Testis (tissue), 3 donors: ENCODE measurements around the gene FOSB. TPM values are rescaled to one million over a fixed set of nuclear protein-coding genes. Genes with fewer than 3 reads are reported as not detected.

Experiments used
- DNase-seq: peaks from one replicate; pipeline ENCODE4 v3.0.0-alpha.2; 2019
- H3K27ac ChIP-seq, 2 donors: fragments of 200-600 bp; sonication (generic); one replicate each; pipeline ENCODE4 v1.5.1; 2019
- H3K27me3 ChIP-seq: fragments of 200-600 bp; sonication (generic); one replicate; pipeline ENCODE4 v1.5.1; 2019
- H3K36me3 ChIP-seq: fragments of 200-600 bp; sonication (generic); one replicate; pipeline ENCODE4 v1.5.1; 2017; ENCODE audit warnings: low read depth; ENCODE audit errors: missing control alignments
- H3K4me1 ChIP-seq: fragments of 200-600 bp; sonication (generic); one replicate; pipeline ENCODE4 v1.5.1; 2019
- H3K4me3 ChIP-seq, 2 donors: fragments of 200-600 bp; sonication (generic); one replicate each; pipeline ENCODE4 v1.5.1; 2017 to 2019
- H3K9me3 ChIP-seq: fragments of 200-600 bp; sonication (generic); one replicate; pipeline ENCODE4 v1.5.1; 2017
- CTCF ChIP-seq, 3 experiments: fragments of 450-650 bp in 2 of 3; fragments of 200-600 bp in 1 of 3; sonication (generic) in 1 of 3; IDR thresholded peaks; one replicate each; pipeline ENCODE4 v1.5.1; 2016 to 2019; ENCODE audit warnings: antibody characterized with exemption in 3 of 3, mild to moderate bottlenecking in 2 of 3, moderate library complexity in 1 of 3
- POLR2A ChIP-seq: fragments of 450-650 bp; IDR thresholded peaks from one replicate; pipeline ENCODE4 v1.6.1; 2017; ENCODE audit warnings: antibody characterized with exemption, mild to moderate bottlenecking, moderate library complexity
- WGBS, 2 donors: methylation state at CpG; one replicate each; pipeline ENCODE4 v1.1.5; 2018; 5-methylcytosine and 5-hydroxymethylcytosine counted together
- intact Hi-C: fragments of 100-400 bp; cut with DNase I; formaldehyde crosslinking; loops from one replicate; pipeline ENCODE4 v1.15.1; 2023; ENCODE audit warnings: low total_unique reads
- polyA plus RNA-seq: library from polyadenylated mRNA; stranded (reverse); fragments of 350-450 nt; fragmentation: Illumina TruSeq; extraction: RNeasy Lipid Tissue Mini Kit (QIAGEN cat#74804); gene quantifications from one replicate; pipeline ENCODE4 v1.2.3, GENCODE V29; 2014; ENCODE audit warnings: low read depth, low replicate concordance; ENCODE audit not compliant: insufficient read depth
- total RNA-seq, 2 donors: library from RNA; depleted of rRNA; stranded (reverse); fragments of >200 nt; gene quantifications; one replicate each; pipeline ENCODE4 v1.2.3, GENCODE V29; 2016

Gene FOSB
- total and polyA plus RNA-seq, 3 donors from 2014 or later: 1.2 to 22.7 (median 3.9) TPM

DNA sequence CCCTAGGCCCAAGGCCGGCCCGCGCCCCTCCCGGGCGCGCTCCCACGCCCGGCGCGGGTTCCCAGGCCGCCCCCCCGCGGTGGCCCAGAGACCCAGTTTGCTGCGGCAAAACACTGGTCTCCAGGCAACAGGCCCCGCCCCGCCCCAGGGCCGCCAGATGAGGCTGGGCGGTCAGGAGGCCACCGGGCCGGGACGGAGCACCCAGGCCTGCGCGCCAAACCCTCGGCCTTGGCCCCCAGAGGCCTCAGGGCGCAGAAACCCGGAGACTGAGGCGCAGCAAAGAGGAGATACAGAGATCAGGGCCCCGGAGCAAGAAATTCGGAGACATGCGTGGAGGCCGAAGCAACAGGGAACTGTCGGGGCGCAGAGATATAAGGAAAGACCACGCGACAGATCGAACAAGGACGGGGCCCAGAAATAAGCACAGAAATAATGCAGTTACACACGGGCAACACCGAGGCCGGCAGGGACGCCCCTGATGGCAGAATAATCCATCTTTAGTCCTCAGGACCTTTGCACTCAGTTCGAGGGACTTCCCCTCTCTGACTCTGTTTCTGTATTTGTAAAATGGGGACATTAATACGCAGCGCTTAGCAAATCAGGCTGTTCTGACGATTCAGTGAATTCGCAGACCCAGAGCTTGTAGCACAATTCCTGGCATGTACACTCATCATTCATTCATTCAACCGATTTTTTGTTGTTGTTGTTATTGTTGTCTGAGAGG, 23.3 kb upstream of the FOSB start:
- peak overlapping the region; percentile 50 to 51 for H3K4me3 ChIP-seq
- H3K36me3 ChIP-seq: no peaks in the 10 kb centered on the region
- H3K4me1 ChIP-seq: peaks cover 16% of the 10 kb centered on the region
- WGBS, 2 donors: 7 to 10% methylated on average over 26 to 47 of the region's 47 CpGs
- peak overlapping the region; percentile 79 to 94 for H3K27ac ChIP-seq
- peak; percentile 95 for DNase-seq
- no peak for TF ChIP-seq POLR2A
- TF ChIP-seq CTCF (IDR thresholded peaks at IDR 0.05): no peak
- H3K27me3 ChIP-seq: no peaks in the 10 kb centered on the region
- intact Hi-C loops: no loop called here
- H3K9me3 ChIP-seq: no peaks in the 10 kb centered on the region

DNA sequence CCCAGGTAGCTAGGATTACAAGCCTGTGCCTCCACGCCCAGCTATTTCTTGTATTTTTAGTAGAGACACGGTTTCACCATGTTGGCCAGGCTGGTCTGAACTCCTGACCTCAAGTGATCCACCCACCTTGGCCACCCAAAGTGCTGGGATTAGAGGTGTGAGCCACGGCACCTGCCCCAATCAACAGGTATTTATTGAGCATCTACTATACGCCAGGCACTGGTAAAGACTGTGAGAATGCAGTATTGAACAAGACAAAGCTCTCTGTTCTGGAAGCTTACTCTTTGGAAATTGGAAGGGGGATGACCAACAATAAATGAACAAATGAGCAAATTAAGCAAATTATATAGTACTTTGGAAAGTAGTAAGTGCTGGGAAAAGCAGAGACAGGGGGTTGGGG, 22.7 kb upstream of the FOSB start:
- Histone ChIP-seq H3K4me1 (peaks cover 15% of the 10 kb centered on the region), H3K4me3 (no peak overlapping the region), H3K27ac (peak overlapping the region in 1 of 2 donors; percentile 94), H3K27me3 (no peaks in the 10 kb centered on the region), H3K9me3 (no peaks in the 10 kb centered on the region), H3K36me3 (no peaks in the 10 kb centered on the region)
- no peak for DNase-seq
- TF ChIP-seq CTCF (IDR thresholded peaks at IDR 0.05): no peak
- intact Hi-C loops: no loop called here
- WGBS, 2 donors: 65 to 86% methylated on average over 4 of the region's 4 CpGs

DNA sequence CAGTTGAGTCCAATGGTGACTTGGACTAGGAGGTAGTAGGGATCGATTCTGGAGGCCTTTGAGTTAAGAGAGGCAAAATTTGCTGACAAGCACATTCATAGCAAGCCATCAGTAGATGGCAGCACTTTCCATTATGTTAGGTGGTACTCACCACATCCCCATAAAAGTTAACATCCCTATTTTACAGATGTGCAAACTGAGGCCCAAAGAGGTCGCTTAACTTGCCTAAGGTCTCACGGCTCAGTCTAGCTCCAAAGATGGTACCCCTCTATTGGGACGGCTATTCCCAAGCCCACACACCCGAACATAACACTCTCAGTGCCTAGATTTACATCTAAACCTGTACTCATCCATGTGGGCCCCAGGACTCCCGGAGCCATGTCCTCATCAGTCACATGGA, 21.5 kb upstream of the FOSB start:
- DNase-seq: no peak
- H3K4me1 ChIP-seq: peaks cover 12% of the 10 kb centered on the region
- intact Hi-C loops: no loop called here
- no peak overlapping the region for H3K27ac ChIP-seq
- no peak overlapping the region for H3K4me3 ChIP-seq
- H3K27me3 ChIP-seq: no peaks in the 10 kb centered on the region
- TF ChIP-seq POLR2A (no peak), CTCF (IDR thresholded peaks at IDR 0.05) (no peak)
- no peaks in the 10 kb centered on the region for H3K36me3 ChIP-seq
- no peaks in the 10 kb centered on the region for H3K9me3 ChIP-seq
- WGBS, 2 donors: 79 to 88% methylated on average over 6 of the region's 6 CpGs

GRCh38 chr19:45446944-45447343, 20.9 kb upstream of the FOSB start:
- Histone ChIP-seq H3K27me3 (no peaks in the 10 kb centered on the region), H3K4me3 (no peak overlapping the region), H3K36me3 (no peaks in the 10 kb centered on the region), H3K27ac (peak overlapping the region in 1 of 2 donors; percentile 65), H3K4me1 (peaks cover 17% of the 10 kb centered on the region), H3K9me3 (no peaks in the 10 kb centered on the region)
- 70 to 81% methylated on average over 7 of the region's 7 CpGs for WGBS, 2 donors
- intact Hi-C loops: no loop called here
- DNase-seq: peak; percentile 52
- TF ChIP-seq CTCF (IDR thresholded peaks at IDR 0.05) (no peak), POLR2A (no peak)

- Histone ChIP-seq H3K4me1 (peaks cover 11% of the 10 kb centered on the region), H3K36me3 (no peaks in the 10 kb centered on the region), H3K4me3 (no peak overlapping the region), H3K9me3 (no peaks in the 10 kb centered on the region), H3K27ac (no peak overlapping the region), H3K27me3 (no peaks in the 10 kb centered on the region)
- intact Hi-C loops: no loop called here
- 91 to 94% methylated on average over 3 of the region's 3 CpGs for WGBS, 2 donors
- TF ChIP-seq POLR2A (no peak), CTCF (IDR thresholded peaks at IDR 0.05) (no peak)
- no peak for DNase-seq
Measured at GRCh38 chr19:45448425-45448756, 19.4 kb upstream of the FOSB start.
